ENCODE measurements around the gene SEPTIN10. TPM values are rescaled to one million over a fixed set of nuclear protein-coding genes. Genes with fewer than 3 reads are reported as not detected.

Gene SEPTIN10
- total RNA-seq, 4 donors from 2014 or later: 104 to 160 (median 118) TPM

DNA sequence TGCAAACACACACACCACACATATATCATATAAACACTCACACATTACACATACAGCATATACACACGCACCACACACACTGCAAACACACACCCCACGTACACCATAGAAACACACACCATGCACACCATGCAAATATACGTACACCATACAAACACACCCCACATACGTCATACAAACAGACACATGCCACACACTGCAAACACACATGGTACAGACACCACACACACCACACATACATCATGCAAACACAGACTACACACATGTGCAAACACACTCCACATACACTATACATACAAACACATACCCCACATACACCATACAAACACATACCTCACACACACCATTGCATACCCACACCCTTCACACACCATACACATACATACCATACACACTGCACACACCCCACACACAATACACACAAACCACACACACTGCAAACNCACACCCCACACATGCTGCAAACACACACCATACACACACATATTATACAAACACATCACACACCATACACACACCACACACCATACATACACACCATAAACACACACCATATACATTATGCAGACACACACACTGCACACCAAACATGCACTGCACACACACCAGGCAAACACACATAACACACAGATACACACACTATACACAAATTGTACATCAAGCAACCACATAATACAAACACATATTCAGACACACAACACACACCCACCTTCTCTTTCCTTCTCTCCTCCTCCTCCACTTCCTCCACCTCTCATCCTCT lies 120.4 kb downstream of the SEPTIN10 start:
- TF ChIP-seq, protein P1, sequence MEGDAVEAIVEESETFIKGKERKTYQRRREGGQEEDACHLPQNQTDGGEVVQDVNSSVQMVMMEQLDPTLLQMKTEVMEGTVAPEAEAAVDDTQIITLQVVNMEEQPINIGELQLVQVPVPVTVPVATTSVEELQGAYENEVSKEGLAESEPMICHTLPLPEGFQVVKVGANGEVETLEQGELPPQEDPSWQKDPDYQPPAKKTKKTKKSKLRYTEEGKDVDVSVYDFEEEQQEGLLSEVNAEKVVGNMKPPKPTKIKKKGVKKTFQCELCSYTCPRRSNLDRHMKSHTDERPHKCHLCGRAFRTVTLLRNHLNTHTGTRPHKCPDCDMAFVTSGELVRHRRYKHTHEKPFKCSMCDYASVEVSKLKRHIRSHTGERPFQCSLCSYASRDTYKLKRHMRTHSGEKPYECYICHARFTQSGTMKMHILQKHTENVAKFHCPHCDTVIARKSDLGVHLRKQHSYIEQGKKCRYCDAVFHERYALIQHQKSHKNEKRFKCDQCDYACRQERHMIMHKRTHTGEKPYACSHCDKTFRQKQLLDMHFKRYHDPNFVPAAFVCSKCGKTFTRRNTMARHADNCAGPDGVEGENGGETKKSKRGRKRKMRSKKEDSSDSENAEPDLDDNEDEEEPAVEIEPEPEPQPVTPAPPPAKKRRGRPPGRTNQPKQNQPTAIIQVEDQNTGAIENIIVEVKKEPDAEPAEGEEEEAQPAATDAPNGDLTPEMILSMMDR (IDR thresholded peaks at IDR 0.05): no peak
- TF ChIP-seq EP300 (IDR thresholded peaks at IDR 0.05) (no peak), POLR2A (IDR thresholded peaks at IDR 0.05) (no peak)
- no peaks in the 10 kb centered on the region for H3K27me3 ChIP-seq
- WGBS, 2 donors: 68 to 95% methylated on average over 4 of the region's 4 CpGs

More for the DNA sequence above, 120.4 kb downstream of the SEPTIN10 start:
- Histone ChIP-seq H3K4me3 (no peak overlapping the region), H3K4me1 (no peaks in the 10 kb centered on the region), H3K36me3 (peaks cover 0 to 14% (median 0%) of the 10 kb centered on the region in 3 donors), H3K9me3 (no peaks in the 10 kb centered on the region), H3K27ac (no peak overlapping the region)
- DNase-seq (ENCODE audit: low spot score in 2 of 2): no peak

Other genes starting within 250 kb of the SEPTIN10 start
- gene SOWAHC, start 398 bp upstream of the SEPTIN10 start, total RNA-seq: 10 to 100 TPM; 24.5 to 26.9 (median 25.1) TPM
- gene RGPD5, start 180.3 kb upstream of the SEPTIN10 start, total RNA-seq: 10 to 100 TPM; 23.6 to 57.3 (median 27.3) TPM

Data from tibial nerve (tissue), 4 donors.